Stimulated activated CD8-positive, alpha-beta memory T cell treated with anti-CD3 and anti-CD28 coated beads, Interleukin-15, amount 100 ng/mL, for 48 hours (primary cell): Measurements from ENCODE around the gene NISCH.

ENCODE experiments used
- DNase-seq, 2 donors: peaks; one replicate each; pipeline ENCODE4 v3.0.0-alpha.2; 2020; ENCODE audit warnings: low read depth in 2 of 2

Gene NISCH

DNA sequence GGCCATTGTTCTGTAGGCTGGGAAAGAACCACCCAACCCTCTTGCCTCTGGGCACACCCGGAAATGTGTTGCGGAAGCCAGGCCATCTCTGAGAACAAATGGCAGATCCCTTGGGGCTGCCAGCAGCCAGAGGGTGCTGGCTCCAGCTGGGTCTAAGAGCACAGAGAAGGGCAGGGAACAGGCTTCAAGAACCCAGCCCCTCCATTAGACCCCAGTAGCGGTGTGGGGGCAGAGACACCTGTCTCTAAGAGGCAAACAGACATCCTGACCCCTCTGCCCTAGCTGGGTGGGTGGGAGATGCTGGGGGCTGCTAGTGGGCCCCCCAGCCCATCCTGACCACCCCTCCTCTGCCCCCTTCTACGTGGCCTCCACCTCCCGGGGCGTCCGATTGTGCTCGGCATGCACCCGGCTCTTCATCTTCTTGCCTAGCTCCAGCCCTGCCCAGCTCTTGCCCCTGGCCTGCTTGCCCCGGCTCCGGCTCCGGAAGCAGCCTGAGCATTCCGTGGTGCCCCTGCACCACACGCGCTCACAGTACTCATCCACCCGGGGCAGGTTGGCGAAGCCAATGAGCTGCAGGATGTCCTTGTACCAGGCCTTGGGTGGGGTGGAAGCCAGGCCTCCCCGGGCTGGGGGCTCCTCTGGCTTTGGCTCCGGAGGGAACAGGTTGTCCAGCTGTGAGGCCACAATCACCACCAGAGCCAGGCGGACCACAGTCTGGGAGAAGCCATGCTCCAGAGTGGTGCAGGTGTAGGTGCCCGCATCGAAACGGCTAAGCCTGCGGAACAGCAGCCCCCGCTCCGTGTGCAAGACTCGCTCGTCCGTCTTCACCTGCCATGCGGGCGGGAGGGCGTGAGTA lies 19.9 kb upstream of the NISCH start:
- no peak for DNase-seq

DNA sequence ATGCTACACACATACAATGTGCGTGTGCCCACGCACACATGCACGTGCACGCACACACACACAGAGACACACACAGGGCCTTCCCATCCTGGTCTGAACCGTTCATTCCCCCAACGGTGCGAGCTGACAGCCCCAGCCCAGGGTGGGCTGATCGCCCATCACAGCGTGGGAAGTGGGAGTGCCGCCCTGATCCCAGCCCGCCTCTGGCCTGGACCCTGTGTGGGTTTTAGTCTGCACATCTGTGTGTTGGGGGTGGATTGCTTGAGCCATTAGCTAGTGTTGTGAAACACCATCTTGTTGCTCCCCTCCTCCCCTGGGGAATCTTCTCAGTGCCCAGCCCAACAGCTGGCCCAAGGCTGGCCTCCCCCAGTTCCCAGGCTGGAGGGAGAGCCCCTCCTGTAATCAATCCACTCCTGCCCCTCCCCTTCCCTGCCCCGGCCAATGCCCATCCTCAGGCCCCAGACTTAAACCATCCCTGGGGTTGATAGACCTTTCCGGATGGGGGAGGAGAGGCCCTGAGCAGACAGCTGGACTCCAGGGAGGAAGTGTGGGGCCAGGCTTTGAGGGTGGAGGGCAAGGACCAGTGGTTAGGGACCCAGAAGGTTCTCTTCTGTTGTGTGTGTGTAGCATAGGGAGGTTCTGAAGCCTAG lies 18.8 kb upstream of the NISCH start:
- DNase-seq, result no peak

DNA sequence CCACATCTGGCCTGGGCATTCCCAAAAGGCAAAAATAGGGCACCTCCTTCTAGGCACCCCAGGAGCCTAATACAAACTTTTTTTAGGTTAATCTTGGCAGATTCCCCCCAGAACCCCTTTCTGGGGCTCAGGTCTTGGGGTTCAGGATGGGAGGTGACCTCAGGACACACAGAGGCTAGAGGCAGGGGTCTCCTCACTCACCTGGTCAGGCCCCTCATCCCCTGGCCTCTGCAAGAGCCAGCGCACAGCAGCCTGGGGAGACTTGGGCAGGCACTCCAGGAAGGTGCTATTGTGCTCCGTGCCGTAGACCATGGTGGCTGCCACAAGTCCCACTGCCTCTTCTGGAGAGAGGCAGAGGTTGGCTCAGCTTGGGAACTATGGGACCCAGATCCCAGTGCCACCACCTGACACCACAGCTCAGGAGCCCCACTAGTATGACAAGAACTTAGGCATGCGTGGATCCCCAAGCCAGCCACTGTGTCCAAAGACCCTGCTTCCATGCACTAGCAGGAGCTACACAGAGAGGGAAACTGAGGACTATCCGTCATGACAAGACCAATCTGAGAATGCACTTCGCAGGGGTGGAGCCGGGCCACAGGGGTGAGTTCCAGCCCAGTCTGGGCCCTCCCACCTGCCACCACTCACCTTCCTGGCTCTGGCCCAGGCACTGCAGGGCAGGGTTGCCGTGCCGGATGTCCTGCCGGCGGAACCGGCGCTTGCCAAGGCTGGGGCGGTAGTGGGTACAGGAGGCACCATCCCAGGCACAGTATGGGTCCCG lies 17.9 kb upstream of the NISCH start:
- DNase-seq, result no peak

DNA sequence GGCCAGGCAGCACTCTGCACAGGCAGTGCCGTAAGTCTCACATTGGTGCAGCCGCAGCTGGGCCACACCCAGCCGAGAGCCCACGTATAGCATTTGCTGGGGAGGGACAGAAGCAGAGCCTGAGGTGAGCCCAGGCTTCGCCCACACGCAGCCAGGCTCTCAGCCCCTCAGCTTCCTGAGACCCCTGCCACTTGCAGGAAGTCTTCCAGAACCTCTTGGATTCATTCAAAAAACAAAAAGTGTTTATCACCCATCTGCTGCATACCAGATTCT lies 17.4 kb upstream of the NISCH start:
- DNase-seq, result no peak

DNA sequence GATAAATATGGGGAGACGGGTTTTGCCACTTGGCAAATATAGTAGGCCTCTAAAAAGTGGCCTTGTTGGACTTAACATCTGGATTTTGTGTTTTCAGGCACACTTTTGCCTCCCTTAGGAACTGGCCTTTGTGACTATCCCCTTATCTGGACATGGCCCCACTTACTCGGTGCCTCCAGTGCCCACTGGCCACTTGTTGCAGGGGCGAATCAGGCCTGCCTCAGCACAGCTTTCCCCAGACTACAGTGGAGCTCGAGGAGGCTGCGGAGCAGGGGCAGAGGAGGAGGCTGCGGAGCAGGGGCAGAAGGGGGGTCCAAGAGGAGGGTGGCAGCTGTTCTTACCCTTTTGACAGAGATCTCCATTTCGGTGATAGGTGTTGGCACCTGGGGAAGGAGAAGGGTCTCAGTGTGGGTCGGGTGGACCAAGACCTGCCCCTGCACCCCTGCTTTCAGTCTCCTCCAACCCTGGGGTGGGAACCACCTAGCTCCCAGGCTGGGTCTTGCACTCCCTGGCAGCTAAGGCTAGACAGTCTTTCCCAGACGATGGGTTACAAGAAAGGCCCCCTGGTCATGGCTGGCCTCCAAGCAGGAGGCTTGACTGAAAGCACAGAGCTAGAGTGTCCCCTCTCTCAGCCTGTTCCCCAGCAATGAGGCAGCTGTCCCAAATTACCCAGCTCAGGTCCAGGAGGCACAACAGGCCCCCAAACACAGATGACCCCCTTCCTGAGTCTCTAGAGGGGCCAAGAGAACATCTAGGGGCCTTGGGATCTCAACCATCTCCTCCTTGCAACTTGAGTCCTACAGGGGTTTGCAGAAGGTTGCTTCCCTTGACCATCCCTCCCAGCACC lies 16.6 kb upstream of the NISCH start:
- DNase-seq, result no peak

DNA sequence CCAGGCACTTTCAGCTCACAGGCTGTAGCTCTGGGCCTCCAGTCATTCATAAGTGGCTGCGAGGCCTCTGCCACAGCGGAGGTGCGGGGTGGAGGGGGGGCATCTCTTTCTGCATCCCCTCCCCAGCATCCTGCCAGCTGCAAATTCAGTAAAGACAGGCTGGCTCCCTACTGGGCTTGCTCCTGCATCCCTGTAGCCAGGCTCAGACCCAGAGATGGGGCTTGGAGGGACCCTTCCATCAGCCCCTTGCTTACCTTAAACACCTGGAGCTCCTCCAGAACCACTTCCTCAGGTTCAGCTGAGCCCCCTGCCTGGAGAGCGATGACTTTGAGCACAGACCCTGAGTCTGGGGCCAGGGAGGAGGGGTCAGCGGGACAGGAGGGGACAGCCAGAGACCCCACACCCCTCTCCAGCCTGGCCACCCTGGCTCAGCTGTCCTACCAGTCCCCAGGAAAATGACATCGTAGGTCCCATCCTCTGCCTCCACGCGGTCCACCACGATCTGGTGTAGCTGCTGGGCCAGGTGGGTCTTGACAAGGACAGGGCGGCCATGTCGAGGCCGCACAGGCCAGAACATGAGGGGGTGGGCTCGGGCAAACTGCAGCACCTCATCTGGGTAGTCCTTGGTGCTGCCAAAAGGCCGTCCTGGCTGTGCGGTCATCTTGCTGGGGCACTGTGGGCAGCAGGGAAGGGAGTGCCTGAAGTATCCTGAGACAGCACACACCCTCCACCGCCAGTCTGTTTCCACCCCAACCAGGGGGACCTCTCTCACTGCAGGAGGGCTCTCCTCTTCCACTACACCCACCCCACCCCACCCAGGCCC lies 15.8 kb upstream of the NISCH start:
- DNase-seq, result no peak

DNA sequence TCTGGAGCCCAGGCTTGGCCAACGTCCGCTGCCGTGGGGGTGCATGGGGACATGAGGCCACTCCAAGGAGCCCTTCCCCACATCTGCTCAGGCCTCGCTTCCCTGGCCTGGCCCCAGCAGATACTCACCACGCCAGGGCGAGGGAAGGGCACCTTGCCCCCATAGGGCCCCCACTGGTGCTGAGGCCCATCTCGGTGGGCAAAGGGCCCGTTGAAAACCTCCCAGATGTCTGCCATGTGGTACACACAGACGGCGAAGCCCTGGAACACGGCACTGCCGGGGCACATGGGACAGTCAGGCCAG lies 15.2 kb upstream of the NISCH start:
- no peak for DNase-seq

DNA sequence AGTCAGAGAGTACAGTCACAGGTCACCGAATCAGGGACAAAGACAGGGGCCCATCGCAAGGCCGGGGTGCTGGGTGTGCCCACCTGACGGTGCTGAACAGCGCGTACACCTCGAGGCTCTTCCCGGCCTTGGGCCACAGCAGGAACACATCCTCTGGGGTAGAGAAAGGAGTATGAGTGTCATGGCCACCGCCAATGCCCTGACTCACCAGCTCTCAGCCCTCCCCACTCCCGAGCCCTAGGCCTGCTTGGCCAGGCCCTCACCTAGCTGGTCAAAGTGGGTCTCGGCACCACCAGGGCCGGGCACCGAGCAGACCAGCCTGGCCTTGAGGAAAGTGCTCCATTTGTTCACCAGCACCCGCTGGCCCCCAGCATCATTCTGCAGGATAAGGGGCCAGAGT lies 14.7 kb upstream of the NISCH start:
- no peak for DNase-seq

DNA sequence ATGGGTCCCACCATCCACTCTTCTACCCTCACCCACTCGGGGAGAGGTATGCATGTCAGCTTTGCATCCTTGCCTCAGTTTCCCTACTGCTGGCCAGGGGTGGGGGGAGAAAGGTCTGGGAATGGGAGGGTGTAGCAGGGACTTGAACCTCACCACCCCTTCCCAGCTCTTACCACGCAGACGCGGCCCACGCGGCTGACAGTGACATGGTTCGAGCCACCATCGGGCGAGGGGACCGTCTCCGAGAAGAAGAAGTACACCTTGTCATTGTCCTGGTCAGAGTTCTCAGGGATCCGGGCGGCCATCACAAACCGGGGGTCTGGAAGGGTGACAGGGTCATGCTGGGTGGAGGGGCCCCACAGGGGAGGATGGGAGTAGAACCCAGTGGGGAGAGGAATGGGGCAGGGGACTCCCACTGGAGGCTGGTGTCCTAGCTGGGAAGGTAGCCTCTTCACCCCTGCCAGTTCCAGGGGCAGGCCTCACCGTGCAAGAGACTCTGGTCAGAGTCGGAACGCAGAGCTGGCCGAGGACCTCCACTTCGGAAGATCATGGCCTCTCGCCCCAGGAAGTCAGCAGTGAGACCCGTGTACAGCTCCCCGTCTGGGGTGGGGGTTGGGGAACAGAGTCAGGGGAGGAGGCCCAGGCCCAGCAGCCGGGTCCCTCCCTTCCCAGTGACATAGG lies 14.2 kb upstream of the NISCH start:
- DNase-seq, result no peak

DNA sequence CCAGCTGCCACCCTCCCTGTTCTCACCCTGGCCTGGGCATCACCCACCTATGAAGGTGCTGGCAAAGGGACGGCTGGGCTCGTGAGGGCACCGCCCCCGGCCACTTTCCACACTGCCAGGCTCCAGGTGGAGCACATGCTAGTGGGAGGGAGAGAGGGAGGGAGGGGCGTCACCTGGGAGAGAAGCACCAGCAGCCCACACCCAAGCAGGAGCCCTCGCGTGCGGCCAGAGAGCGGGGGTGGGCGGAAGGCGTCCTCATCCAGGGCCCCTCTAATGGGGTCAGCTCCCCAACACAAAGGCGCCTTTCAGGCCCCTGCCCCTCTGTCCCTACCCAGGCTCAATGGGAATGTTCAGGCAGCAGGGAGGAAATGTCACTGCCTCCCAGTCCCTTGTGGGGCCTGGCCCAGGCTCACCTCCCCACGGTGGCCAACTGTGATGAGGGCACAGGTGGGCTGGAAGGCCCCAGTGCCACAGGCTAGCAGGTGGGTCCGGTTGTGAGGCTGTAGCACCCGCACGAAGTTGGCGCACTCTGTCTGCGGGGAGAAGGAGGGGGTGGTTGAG lies 13.6 kb upstream of the NISCH start:
- DNase-seq, result no peak

DNA sequence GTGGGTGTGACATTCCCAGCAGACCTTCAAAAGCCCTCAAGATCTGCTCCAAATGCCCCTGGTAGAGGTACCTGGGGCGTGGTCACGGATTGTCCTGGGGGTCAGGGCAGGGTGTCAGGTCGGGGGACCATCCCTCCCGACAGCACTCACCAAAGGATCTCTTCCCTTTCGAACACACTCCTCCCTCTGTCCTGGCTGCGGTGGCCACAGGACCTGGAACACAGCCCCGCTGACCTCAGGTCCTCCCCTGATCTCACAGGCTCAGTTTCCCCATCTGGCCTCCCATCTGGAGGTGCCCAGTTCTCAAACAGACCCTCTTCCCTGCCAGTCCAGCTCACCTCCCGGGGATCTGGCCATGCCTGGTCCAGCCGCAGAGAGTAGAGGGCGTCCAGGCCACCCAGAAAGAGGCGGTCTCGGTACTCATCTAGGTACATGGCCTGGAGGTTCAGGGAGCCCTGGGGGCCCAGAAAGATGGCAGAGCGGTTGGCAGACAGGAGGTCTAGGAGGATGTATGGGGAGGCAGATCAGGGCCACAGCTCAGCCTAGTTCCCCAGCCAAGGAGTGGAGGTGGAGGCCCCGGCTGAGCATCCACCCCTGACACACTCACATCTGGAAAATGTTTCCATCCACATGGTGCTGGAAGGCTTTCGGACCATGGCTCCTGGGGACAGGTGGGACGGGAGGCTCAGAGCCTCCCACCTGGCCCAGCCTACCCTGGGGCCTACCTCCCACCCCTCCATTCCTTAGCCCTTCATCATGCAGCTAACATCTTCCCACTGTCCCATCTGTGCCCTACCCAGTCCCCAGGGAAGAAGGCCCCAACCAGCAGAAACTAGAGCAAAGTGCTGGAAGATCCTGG lies 12.8 kb upstream of the NISCH start:
- DNase-seq, result no peak

DNA sequence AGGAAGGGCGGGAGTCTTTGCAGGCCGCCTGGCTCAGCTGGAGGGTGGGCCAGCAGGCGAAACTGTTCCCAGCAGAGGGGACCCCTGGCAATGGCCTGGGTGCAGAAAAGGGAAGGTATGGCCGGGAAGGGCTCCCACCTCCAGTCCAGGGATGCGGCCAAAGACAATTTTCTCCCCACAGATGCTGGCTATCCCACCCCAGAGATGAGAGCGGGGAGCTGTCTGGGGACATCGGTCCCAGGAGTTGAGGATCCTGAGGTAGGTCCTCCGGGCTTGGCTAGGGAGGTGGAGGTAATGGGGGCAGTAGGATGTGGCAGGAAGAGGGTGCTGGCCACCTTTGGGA lies 12.2 kb upstream of the NISCH start:
- no peak for DNase-seq

DNA sequence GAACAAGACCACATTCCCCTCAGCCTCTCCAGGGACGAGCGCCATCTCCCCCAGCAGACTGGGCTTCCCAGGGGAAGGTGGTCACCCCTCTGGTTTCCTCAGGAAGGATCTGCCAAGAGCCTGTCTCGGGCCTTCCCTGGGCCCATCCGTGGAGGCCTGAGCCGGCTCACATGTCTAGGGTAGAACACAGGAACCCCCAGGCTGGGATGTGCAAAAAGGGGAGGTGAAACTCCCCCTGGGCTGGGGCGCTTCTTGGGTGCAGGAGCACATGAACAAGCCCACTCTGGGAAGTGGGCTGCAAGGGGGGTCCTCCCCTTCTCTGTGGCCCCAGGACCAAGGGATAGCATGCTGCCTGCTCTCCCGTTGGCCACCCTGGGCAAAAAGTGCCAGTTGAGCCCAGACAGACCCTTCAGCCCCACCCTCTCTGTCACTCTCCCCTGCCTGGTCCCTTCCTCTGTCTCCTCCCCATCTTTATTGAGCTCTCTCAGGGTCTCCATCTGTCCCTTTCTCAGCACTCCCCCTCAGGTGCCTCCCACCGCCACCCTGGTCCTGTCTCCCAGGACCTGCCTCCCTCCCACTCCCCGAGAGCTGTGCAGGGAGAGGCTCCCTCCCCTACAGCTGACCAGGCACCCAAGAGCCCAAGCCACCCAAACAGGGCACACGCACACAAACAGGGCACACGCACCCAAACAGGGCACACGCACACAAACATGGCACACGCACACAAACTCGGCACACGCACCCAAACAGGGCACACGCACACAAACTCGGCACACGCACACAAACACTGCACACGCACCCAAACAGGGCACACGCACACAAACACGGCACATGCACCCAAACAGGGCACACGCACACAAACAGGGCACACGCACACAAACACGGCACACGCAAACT lies 11.4 kb upstream of the NISCH start:
- DNase-seq, result no peak

DNA sequence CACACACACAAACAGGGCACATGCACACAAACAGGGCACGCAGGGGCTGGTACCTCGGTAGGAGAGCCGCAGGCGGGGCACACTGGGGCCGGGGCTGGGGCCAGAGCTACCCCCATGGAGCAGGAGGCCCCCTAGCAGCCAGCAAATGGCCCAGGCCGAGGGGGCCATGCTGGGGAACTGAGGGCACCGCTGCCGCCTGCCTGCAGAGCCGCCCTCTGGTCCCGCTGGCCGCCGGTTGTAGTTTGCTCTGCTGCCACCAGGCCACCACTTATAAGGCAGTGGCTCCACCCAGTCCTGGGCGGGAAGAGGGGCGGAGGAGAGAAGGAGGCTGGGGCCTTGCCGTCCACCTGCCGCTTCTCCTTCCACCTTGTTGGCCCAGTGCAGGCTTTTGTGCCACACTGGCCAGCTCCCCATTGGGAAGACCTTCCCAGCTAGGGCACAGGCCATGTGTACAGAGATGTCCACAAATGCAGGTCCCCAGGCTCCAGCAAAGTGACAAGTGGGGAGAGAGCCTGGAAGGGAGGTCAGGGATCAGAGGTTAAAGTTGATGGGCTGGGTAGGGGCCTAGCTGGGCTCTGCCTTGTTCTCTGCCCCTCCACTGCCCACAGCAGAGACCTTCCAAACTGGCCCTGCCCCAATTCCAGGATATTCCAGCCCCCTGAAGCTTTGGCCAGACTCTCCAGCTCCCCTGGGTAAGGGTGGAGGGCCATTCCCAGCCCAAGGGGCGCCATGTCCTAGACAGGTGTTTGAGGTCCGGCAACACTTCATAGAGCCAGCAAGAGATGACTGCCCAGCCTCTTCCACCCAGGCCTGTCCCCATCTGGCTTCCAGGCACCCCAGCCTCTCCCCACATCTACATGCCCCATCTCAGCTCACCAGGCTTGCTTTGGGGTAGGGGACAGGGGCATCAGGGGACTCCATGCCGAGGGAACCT lies 10.3 kb upstream of the NISCH start, which contains the start of gene SEMA3G:
SEMA3G (minus strand) TSS at position 244 of the 934 bp plus-strand sequence; CDS start at position 168, 76 bp downstream.
- peak; percentile 72 to 76 for DNase-seq

DNA sequence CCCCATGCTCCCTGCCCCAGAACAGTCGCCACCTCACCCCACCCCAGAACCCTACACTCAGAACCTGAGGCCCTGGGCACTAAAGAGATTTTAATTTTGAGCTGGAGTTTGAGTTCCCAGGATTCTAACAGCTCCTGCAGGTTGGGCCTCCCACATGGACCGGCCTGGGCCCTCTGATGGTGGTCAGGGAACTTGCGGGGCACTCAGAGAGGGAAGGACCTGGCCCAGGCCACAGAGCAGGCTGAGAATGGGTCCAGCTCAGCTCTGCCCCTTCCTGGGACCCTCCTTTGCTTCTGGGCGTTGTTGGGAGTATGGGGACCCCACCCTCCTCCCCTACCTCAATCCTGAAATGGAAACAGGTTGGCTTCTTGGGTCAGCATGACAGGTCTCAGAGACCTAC lies 9.4 kb upstream of the NISCH start:
- no peak for DNase-seq

DNA sequence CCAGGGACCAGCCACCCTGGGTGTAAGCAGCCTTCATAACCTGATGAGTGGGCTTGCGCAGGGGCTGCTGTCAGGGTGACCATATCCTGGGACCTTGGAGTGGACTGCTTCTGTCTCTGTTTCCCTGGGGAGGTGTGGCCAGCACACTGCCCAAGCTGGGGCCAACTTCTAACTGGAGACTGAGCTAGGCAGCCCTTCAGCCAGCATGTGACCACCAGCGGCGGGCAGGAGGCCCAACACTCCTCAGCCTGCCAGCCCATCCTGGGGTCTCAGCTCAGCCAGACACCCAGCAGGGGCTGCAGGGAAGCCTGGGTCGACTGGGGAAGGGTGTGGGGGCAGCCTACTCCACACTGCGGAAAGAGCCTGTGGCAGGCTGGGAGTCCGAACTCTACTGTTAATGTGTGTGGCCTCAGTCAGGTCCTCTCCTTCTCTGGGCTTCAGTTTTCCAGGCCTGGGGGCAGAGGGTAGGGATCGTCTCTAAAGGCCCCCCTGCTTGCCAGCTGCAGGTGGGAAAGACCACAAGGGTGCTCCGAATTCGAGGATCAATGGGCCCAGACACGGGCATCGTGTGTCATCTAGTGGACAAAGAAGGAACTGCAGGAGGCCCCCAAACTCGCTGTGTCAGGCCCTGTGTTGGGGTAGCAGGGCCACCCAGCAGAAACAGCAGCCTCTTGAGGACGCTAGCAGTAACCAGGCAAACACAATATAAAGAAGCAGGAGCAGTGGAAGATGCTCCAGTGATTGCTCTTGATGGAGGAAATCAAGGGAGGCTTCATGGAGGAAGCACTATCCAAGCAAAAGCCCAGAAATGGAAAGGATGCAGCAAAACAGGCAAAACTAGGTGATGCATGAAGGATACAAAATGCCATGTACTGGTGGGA lies 8.5 kb upstream of the NISCH start:
- DNase-seq, result peak; percentile 43 to 56
